Gastrocnemius medialis (tissue), 4 donors: ENCODE measurements around the gene CORO2A. TPM values are rescaled to one million over a fixed set of nuclear protein-coding genes. Genes with fewer than 3 reads are reported as not detected.

Source experiments
- ATAC-seq, 2 donors: fragments of 150-250 bp; one replicate each; pipeline ENCODE4 v1.9.1; 2016
- DNase-seq, 2 donors: peaks; one replicate each; pipeline ENCODE4 v3.0.0-alpha.2; 2019
- H3K27ac ChIP-seq, 4 donors: fragments of 200-600 bp; sonication (generic); 1 replicate in 1 of 4; 2 replicates in 3 of 4; pipeline ENCODE4 v1.5.1; 2016 to 2018; ENCODE audit warnings: mild to moderate bottlenecking in 2 of 4, moderate library complexity in 1 of 4
- H3K27me3 ChIP-seq, 3 donors: fragments of 200-600 bp; sonication (generic) in 2 of 3; 1 replicate in 1 of 3; 2 replicates in 2 of 3; pipeline versions ENCODE4 v1.5.1 to v1.6.0; 2016 to 2019; ENCODE audit warnings: mild to moderate bottlenecking in 1 of 3, moderate library complexity in 1 of 3
- H3K36me3 ChIP-seq, 2 donors: fragments of 200-600 bp; sonication (generic) in 1 of 2; one replicate each; pipeline ENCODE4 v1.5.1; 2017 to 2018
- H3K4me1 ChIP-seq, 2 donors: fragments of 200-600 bp; sonication (generic) in 1 of 2; one replicate each; pipeline ENCODE4 v1.5.1; 2016 to 2017; ENCODE audit warnings: mild to moderate bottlenecking in 2 of 2
- H3K4me3 ChIP-seq, 4 donors: fragments of 200-600 bp; sonication (generic) in 3 of 4; 1 replicate in 1 of 4; 2 replicates in 3 of 4; pipeline ENCODE4 v1.5.1; 2016 to 2019; ENCODE audit warnings: mild to moderate bottlenecking in 2 of 4
- H3K9me3 ChIP-seq, 3 donors: fragments of 200-600 bp; sonication (generic) in 2 of 3; 1 replicate in 1 of 3; 2 replicates in 2 of 3; pipeline ENCODE4 v1.5.1; 2016 to 2019
- CTCF ChIP-seq, 5 experiments: fragments of 450-650 bp in 3 of 5; fragments of 200-600 bp in 2 of 5; sonication (generic) in 2 of 5; IDR thresholded peaks in 4 of 5; conservative IDR thresholded peaks in 1 of 5; 1 replicate in 4 of 5; 2 replicates in 1 of 5; pipeline ENCODE4 v1.5.1; 2016 to 2019; ENCODE audit warnings: antibody characterized with exemption in 5 of 5, mild to moderate bottlenecking in 3 of 5, moderate library complexity in 3 of 5
- POLR2A ChIP-seq, 2 donors: fragments of 450-650 bp; IDR thresholded peaks; one replicate each; pipeline ENCODE4 v1.6.1; 2017; ENCODE audit warnings: antibody characterized with exemption in 2 of 2, mild to moderate bottlenecking in 2 of 2, moderate library complexity in 2 of 2
- in situ Hi-C, 4 donors: fragments of 200-750 bp; cut with MboI; loops; one replicate each; pipeline versions ENCODE4 v1.15.0 to v1.8.0; 2017; ENCODE audit warnings: low sequenced_read_pairs in 4 of 4
- intact Hi-C: fragments of 100-400 bp; cut with DNase I; formaldehyde crosslinking; loops from one replicate; pipeline ENCODE4 v1.15.1; 2023; ENCODE audit warnings: low total_unique reads
- total RNA-seq, 4 donors: library from RNA; depleted of rRNA; stranded (reverse); fragments of >200 nt; gene quantifications; one replicate each; pipeline versions ENCODE4 v1.1.0 to v1.2.3, GENCODE V29; 2016

CORO2A gene
- total RNA-seq, 4 donors from 2014 or later: 0.05 to 0.42 (median 0.19) TPM

GRCh38 chr9:98099898-98100297 lies 92.5 kb downstream of the CORO2A start:
- ATAC-seq (no peak), DNase-seq (no peak)
- intact Hi-C loops (no loop called here), in situ Hi-C loops (no loop called here)
- Histone ChIP-seq H3K27ac (no peak overlapping the region), H3K36me3 (no peaks in the 10 kb centered on the region), H3K9me3 (no peaks in the 10 kb centered on the region), H3K4me3 (no peak overlapping the region), H3K4me1 (no peaks in the 10 kb centered on the region), H3K27me3 (no peaks in the 10 kb centered on the region)
- TF ChIP-seq CTCF (IDR thresholded peaks at IDR 0.05 in 4 of 5, conservative IDR thresholded peaks at IDR 0.05 in 1 of 5) (no peak), POLR2A (IDR thresholded peaks at IDR 0.05) (no peak)

GRCh38 chr9:98099346-98099745 lies 93.1 kb downstream of the CORO2A start:
- Histone ChIP-seq H3K36me3 (no peaks in the 10 kb centered on the region), H3K9me3 (no peaks in the 10 kb centered on the region), H3K4me3 (no peak overlapping the region), H3K27ac (no peak overlapping the region), H3K27me3 (no peaks in the 10 kb centered on the region), H3K4me1 (no peaks in the 10 kb centered on the region)
- intact Hi-C loops: no loop called here
- no peak for ATAC-seq
- no peak for TF ChIP-seq POLR2A (IDR thresholded peaks at IDR 0.05)
- TF ChIP-seq CTCF (IDR thresholded peaks at IDR 0.05 in 4 of 5, conservative IDR thresholded peaks at IDR 0.05 in 1 of 5): no peak
- in situ Hi-C loops: no loop called here
- no peak for DNase-seq

GRCh38 chr9:98097836-98098235 lies 94.6 kb downstream of the CORO2A start:
- Histone ChIP-seq H3K27me3 (peaks cover 0 to 5% (median 0%) of the 10 kb centered on the region in 3 donors), H3K27ac (no peak overlapping the region), H3K36me3 (no peaks in the 10 kb centered on the region), H3K4me1 (no peaks in the 10 kb centered on the region), H3K9me3 (no peaks in the 10 kb centered on the region), H3K4me3 (no peak overlapping the region)
- TF ChIP-seq POLR2A (IDR thresholded peaks at IDR 0.05) (no peak), CTCF (IDR thresholded peaks at IDR 0.05 in 4 of 5, conservative IDR thresholded peaks at IDR 0.05 in 1 of 5) (no peak)
- intact Hi-C loops (no loop called here), in situ Hi-C loops (no loop called here)
- DNase-seq: no peak
- ATAC-seq: no peak

- H3K4me3 ChIP-seq: no peak overlapping the region
- ATAC-seq (no peak), DNase-seq (no peak)
- H3K4me1 ChIP-seq: no peaks in the 10 kb centered on the region
- intact Hi-C loops (no loop called here), in situ Hi-C loops (no loop called here)
- no peak overlapping the region for H3K27ac ChIP-seq
- peaks cover 5 to 8% (median 7%) of the 10 kb centered on the region in 3 donors for H3K27me3 ChIP-seq
- H3K9me3 ChIP-seq: no peaks in the 10 kb centered on the region
- H3K36me3 ChIP-seq: no peaks in the 10 kb centered on the region
- TF ChIP-seq CTCF (IDR thresholded peaks at IDR 0.05 in 4 of 5, conservative IDR thresholded peaks at IDR 0.05 in 1 of 5) (no peak), POLR2A (IDR thresholded peaks at IDR 0.05) (no peak)
Observed at GRCh38 chr9:98096091-98096490, 96.3 kb downstream of the CORO2A start.

GRCh38 chr9:98095401-98095800 lies 97.0 kb downstream of the CORO2A start:
- in situ Hi-C loops (no loop called here), intact Hi-C loops (no loop called here)
- ATAC-seq: no peak
- Histone ChIP-seq H3K27ac (no peak overlapping the region), H3K27me3 (peaks cover 7 to 8% (median 8%) of the 10 kb centered on the region in 3 donors), H3K4me3 (no peak overlapping the region), H3K4me1 (no peaks in the 10 kb centered on the region), H3K36me3 (no peaks in the 10 kb centered on the region), H3K9me3 (no peaks in the 10 kb centered on the region)
- no peak for DNase-seq
- no peak for TF ChIP-seq CTCF (IDR thresholded peaks at IDR 0.05 in 4 of 5, conservative IDR thresholded peaks at IDR 0.05 in 1 of 5)
- no peak for TF ChIP-seq POLR2A (IDR thresholded peaks at IDR 0.05)
